Activated T-helper 1 cell treated with anti-CD3 and anti-CD28 coated beads, Interleukin-12 subunit alpha, Interleukin-12 subunit beta, Interleukin-2, Interleukin-4 antibody, amounts not matched to agents 30 ng/mL and 10 ng/mL and 1 ng/mL, durations not matched to agents 14 hours and 24 hours and 36 hours (primary cell): ENCODE measurements around the gene MAN1A1. TPM values are rescaled to one million over a fixed set of nuclear protein-coding genes. Genes with fewer than 3 reads are reported as not detected.

Experiments used
- DNase-seq: peaks from one replicate; pipeline ENCODE4 v3.0.0; 2021; ENCODE audit warnings: low spot score
- H3K27ac Mint-ChIP-seq: one replicate; pipeline ENCODE4 v1.8.0; 2021; ENCODE audit warnings: mild to moderate bottlenecking, mixed read lengths
- H3K27me3 Mint-ChIP-seq: one replicate; pipeline ENCODE4 v1.8.0; 2022; ENCODE audit warnings: mild to moderate bottlenecking, moderate library complexity, mixed read lengths; ENCODE audit not compliant: insufficient read depth
- H3K36me3 Mint-ChIP-seq: one replicate; pipeline ENCODE4 v1.8.0; 2021; ENCODE audit warnings: low read depth, mixed read lengths
- H3K4me1 Mint-ChIP-seq: one replicate; pipeline ENCODE4 v1.8.0; 2021; ENCODE audit warnings: low read depth, mixed read lengths
- H3K4me3 Mint-ChIP-seq: one replicate; pipeline ENCODE4 v1.8.0; 2021; ENCODE audit warnings: mild to moderate bottlenecking, moderate library complexity, mixed read lengths
- H3K9me3 Mint-ChIP-seq: one replicate; pipeline ENCODE4 v1.8.0; 2021; ENCODE audit warnings: mixed read lengths
- intact Hi-C: fragments of 100-400 bp; cut with micrococcal nuclease; formaldehyde crosslinking; loops from one replicate; pipeline ENCODE4 v1.15.1; 2024
- total RNA-seq: library from RNA; stranded (reverse); gene quantifications from 2 replicates; pipeline ENCODE4 v1.2.3, GENCODE V29; 2022

MAN1A1 gene
- total RNA-seq, 1 donor from 2014 or later: 50.1 TPM

DNA sequence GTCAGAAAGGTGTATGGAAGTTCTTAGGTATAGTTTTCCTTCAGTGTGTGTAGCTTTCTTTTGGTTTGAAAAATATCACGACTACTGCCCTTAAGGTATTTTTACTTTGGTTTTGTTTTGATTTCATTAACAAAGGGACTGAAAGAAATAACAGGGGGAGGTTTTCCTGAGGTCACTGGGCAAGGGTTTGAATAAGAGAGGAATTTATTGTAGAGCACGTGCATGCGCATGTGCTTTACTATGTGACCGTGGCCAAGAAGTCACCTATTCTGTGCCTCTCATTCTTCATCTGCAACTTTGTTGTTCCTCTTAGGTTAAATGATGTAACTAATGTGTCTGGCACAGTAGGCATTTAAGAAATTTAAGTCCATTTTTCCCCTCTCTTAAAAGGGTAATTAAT is 4.1 kb upstream of the MAN1A1 start:
- Mint-ChIP-seq H3K9me3 (no peaks in the 10 kb centered on the region), H3K4me3 (no peak overlapping the region), H3K27ac (no peak overlapping the region), H3K27me3 (no peaks in the 10 kb centered on the region), H3K36me3 (peaks cover 6% of the 10 kb centered on the region), H3K4me1 (peaks cover 30% of the 10 kb centered on the region)
- no peak for DNase-seq
- intact Hi-C loops: loop anchor here (1.0 to 5.0 kb wide), 3 partner anchors 269 to 624 kb away; partner anchors contain the start of gene MCM9

DNA sequence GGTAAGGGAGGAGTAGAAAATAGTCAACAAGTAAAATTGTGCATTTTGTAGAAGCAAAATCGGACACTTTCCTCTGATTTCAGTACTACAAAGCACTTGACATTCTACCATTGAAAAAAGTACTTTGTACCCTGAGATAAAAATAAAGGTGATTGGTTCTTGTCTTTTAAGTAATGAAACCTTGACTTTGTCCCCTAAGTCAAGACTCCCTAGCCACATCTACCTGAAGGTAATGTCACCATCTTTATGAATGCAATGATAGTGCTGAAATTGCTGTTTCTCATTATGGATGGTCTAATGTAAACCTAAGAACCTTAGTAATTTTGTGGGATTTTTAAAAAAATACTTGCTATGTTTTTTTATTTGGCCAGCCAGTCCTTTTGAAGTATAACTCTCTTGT is 2.4 kb upstream of the MAN1A1 start:
- H3K27ac Mint-ChIP-seq: no peak overlapping the region
- peak overlapping the region; percentile 11 for H3K4me3 Mint-ChIP-seq
- DNase-seq: no peak
- peaks cover 44% of the 10 kb centered on the region for H3K4me1 Mint-ChIP-seq
- intact Hi-C loops: loop anchor here (5.0 kb wide), 2 partner anchors 270 to 625 kb away; no protein-coding TSS in a partner anchor
- no peaks in the 10 kb centered on the region for H3K9me3 Mint-ChIP-seq
- peaks cover 12% of the 10 kb centered on the region for H3K36me3 Mint-ChIP-seq
- H3K27me3 Mint-ChIP-seq: no peaks in the 10 kb centered on the region

DNA sequence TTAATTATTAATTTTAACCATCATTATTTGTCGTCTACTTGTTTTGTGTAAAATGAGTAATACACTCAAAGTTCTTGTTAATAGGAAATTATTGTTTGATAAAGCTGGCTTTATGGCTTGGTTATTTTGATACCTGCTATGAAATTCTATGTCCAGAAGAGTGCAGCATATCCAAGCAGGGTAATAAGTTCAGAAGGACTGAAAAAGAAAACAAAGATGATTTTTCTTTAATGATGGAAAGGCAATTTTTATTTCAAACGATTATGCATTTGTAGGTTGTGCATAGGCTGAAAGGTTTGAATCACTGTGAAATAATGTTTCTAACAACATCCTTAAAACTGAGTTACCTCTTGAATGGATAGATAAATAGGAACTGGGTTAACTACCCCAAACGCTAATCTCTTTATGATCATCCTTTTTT is 1.4 kb upstream of the MAN1A1 start:
- no peaks in the 10 kb centered on the region for H3K27me3 Mint-ChIP-seq
- H3K36me3 Mint-ChIP-seq: peaks cover 20% of the 10 kb centered on the region
- peak overlapping the region; percentile 79 for H3K4me3 Mint-ChIP-seq
- peaks cover 54% of the 10 kb centered on the region for H3K4me1 Mint-ChIP-seq
- no peaks in the 10 kb centered on the region for H3K9me3 Mint-ChIP-seq
- H3K27ac Mint-ChIP-seq: peak overlapping the region; percentile 74
- intact Hi-C loops: loop anchor here (1.0 to 5.0 kb wide), 16 partner anchors 15 to 1984 kb away; partner anchors contain the start of genes ASF1A, FAM184A, MCM9 and TBC1D32
- DNase-seq: no peak

DNA sequence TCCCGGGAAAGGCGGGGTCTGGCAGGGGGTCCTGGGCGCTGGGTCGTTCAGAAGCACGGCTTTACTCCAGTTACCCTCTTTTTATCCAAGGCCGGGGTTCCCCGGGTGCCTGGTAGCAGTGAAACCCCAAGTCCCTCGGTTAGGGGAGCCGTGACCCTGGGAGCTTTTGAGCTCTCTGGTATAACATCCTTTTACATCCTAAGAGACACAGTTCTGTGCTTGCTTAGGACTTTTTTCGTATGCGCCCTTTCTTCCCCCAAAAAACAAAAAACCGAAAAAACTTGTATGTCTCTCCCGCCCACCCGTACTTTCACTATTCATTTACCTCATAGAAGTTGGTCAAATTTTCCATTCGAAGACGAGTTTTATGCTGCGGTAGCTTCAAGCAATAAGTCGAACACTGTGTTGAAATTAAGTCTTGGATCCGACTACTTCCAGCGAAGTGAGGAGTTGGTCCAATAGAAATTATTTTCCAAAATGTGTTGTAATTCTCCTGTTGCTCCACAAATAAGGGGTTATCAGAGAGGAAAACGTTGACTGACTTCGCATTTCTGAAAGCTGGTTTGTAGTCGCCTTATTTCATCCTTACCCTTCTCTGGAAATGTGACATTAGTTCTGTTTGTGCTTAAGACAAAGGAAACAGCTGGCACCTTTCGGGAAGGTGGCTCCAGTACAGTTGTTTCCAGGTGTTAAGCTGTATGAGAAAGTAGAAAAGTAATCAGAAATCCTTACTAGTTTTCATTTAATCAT is 816 bp upstream of the MAN1A1 start:
- peak overlapping the region; percentile 94 for H3K27ac Mint-ChIP-seq
- H3K36me3 Mint-ChIP-seq: peaks cover 25% of the 10 kb centered on the region
- no peaks in the 10 kb centered on the region for H3K27me3 Mint-ChIP-seq
- intact Hi-C loops: loop anchor here (1.0 to 5.0 kb wide), 16 partner anchors 14 to 1984 kb away; partner anchors contain the start of genes ASF1A, FAM184A, MCM9 and TBC1D32
- H3K4me3 Mint-ChIP-seq: peak overlapping the region; percentile 79
- no peaks in the 10 kb centered on the region for H3K9me3 Mint-ChIP-seq
- H3K4me1 Mint-ChIP-seq: peaks cover 60% of the 10 kb centered on the region
- peak; percentile 50 for DNase-seq

DNA sequence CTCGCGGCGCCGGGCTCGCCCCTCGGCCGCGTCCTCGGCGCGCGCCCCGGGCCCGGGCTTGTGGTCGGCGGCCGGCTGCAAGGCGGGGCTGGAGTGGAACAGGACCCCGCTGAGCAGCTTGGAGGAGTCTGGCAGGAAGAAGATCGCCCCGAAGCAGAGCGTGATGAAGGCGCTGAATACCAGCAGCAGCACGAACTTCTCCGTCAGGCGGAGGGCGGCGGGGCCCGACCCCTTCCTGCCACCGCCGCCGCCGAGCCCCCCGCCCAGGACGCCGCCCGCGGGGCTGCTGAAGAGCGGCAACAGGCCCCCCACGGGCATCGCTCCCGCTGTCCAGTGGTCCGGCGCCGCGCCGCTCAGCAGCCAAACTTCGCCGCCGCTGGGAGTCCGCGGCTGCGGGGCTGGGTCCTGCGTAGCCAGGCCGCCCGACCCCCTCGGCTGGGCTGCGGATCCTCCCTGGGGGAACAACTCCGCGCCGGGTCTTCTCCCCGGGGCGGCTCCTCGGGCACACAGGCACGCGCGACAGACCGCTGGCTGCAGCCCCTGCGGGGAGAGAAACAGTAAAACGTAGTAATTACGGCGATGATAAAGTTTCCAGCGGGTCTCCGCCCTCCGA is 707 bp downstream of the MAN1A1 start:
- Mint-ChIP-seq H3K4me1 (peaks cover 73% of the 10 kb centered on the region), H3K36me3 (peaks cover 39% of the 10 kb centered on the region), H3K9me3 (no peaks in the 10 kb centered on the region), H3K27ac (peak overlapping the region; percentile 83), H3K27me3 (no peaks in the 10 kb centered on the region), H3K4me3 (peak overlapping the region; percentile 94)
- intact Hi-C loops: loop anchor here (1.0 to 10.0 kb wide), 4 partner anchors 16 to 1747 kb away; partner anchors contain the start of genes CEP85L and GOPC
- DNase-seq: peak; percentile 31

DNA sequence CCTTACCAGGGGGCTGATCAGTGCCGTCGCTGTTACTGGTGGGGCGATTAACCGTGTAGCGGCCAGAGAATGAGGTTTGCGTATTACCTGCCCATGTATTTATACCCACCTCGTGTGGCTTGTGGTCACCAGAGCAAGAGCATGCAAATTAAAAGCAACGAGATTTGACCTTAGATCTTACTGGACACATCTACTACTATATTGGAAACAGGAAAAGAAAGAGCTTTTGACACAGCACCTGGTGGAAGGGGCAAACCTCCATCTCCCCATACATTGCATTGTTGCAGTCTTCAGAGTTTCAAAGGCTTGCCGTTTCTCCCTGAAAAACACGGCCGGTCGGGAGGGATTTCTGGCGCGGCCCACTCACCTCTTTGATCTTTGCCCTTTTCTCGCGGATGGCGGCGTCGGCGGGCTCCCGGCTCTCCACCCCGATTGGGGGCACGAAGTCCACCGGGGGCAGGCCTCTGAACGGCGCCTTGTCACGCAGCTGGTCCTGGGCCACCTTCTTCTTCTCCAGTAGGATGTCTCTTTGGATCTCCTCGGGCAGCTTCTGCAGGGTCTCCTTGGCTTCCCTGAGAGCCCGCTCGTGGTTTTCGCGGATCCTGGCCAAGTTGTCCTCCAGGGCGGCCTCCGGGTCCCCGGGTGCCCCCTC is 1.3 kb downstream of the MAN1A1 start:
- peak overlapping the region; percentile 69 for H3K27ac Mint-ChIP-seq
- H3K4me1 Mint-ChIP-seq: peaks cover 73% of the 10 kb centered on the region
- no peaks in the 10 kb centered on the region for H3K9me3 Mint-ChIP-seq
- intact Hi-C loops: loop anchor here (1.0 to 10.0 kb wide), 4 partner anchors 15 to 1746 kb away; partner anchors contain the start of genes CEP85L and GOPC
- peak overlapping the region; percentile 94 for H3K4me3 Mint-ChIP-seq
- H3K36me3 Mint-ChIP-seq: peaks cover 41% of the 10 kb centered on the region
- DNase-seq: peak; percentile 25
- no peaks in the 10 kb centered on the region for H3K27me3 Mint-ChIP-seq

DNA sequence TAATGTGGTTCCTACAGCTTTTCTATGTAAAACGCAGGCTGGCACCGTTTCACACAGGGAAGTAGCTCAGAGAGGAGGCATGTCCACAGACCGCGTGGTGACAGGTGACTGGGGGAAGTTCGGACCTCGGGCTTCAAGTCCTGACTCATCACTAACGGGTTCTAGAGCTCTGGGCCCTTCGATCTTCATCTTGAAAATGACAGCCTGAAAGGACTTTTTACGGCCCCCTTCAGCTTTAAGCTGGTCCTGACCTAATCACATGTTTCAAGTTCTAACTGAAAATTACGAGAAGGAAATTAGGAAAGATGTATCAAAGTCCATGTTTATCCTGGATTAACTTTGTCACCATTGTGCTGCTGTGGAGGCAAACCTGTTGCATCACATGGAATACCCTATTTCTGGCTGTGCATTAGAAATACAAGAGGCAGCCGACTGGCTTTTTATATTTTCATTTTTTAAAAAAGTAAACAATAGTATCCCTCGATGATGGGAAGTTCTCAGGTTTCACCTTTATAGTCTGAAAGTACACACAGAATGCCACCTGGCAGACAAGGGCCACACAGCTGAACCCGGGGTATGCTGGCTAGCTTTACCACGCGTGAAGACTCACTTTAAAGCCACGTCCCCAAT is 2.0 kb downstream of the MAN1A1 start:
- Mint-ChIP-seq H3K36me3 (peaks cover 45% of the 10 kb centered on the region), H3K27me3 (no peaks in the 10 kb centered on the region), H3K4me3 (peak overlapping the region; percentile 94), H3K4me1 (peaks cover 76% of the 10 kb centered on the region), H3K9me3 (no peaks in the 10 kb centered on the region), H3K27ac (peak overlapping the region; percentile 69)
- no peak for DNase-seq
- intact Hi-C loops: loop anchor here (1.0 to 10.0 kb wide), 4 partner anchors 14 to 1745 kb away; partner anchors contain the start of genes CEP85L and GOPC

DNA sequence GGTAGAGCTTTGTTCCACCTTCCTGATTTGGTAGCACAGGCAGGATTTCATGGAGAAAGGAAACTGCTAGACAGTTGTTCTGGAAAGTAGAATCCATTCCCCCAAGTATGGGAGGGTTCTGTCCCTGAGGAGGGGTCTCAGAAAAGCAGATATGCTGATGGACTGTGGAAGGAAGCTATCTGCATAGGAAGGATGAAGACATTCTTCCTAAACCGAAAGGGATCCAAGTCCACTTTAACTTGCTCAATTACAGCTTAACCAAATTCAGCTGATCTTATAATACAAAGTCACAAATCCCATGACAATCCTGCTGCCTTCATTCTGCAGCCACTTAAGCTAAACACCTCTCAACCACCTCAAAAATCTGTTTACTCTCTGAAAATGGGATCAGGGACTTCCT is 2.6 kb downstream of the MAN1A1 start:
- H3K4me3 Mint-ChIP-seq: peak overlapping the region; percentile 94
- H3K27me3 Mint-ChIP-seq: no peaks in the 10 kb centered on the region
- H3K4me1 Mint-ChIP-seq: peaks cover 79% of the 10 kb centered on the region
- H3K36me3 Mint-ChIP-seq: peaks cover 49% of the 10 kb centered on the region
- H3K9me3 Mint-ChIP-seq: no peaks in the 10 kb centered on the region
- H3K27ac Mint-ChIP-seq: no peak overlapping the region
- intact Hi-C loops: loop anchor here (5.0 to 10.0 kb wide), 2 partner anchors 692 to 1745 kb away; partner anchors contain the start of genes CEP85L and GOPC
- DNase-seq: no peak

DNA sequence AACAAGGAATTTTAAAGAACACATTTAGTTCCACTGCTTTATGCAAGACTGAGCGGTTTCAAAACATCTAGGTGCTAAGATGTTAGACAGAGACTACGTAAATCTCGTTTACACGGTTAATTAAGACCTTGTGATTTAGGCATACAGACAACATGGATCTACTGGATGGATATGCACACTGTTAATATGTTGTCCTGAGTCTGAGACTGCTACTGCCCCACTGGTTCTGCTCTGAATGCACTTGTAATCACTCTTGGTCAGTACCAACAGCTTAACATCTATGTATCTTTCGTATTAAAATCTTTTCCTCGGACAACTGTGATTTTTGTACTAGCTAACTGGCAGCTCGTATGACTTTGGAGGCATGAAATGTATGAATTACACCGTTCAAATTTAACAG is 3.1 kb downstream of the MAN1A1 start:
- H3K36me3 Mint-ChIP-seq: peaks cover 51% of the 10 kb centered on the region
- DNase-seq: no peak
- peaks cover 79% of the 10 kb centered on the region for H3K4me1 Mint-ChIP-seq

DNA sequence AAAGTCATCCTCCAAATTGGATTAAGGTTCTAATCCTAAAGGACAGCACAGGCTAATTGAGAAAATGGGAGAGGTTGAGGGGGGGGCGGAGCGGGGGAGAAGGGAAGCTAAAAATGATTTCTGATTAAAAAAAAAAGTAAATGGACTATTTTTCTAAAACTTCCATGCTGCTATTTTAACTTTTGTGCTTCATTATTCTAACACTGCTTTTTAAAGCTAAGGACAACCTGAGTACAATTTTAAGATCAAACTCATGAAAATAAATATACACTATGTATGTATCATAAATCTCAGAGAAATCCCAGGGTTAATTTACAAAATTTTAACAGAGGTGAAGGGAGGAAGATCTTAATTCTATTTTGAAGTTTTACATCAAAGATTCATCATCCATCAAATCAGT is 4.4 kb downstream of the MAN1A1 start:
- Mint-ChIP-seq H3K27ac (no peak overlapping the region), H3K36me3 (peaks cover 54% of the 10 kb centered on the region), H3K4me1 (peaks cover 82% of the 10 kb centered on the region), H3K9me3 (no peaks in the 10 kb centered on the region), H3K27me3 (no peaks in the 10 kb centered on the region), H3K4me3 (peak overlapping the region; percentile 94)
- DNase-seq: no peak
- intact Hi-C loops: loop anchor here (5.0 to 10.0 kb wide), 2 partner anchors 690 to 1743 kb away; partner anchors contain the start of genes CEP85L and GOPC

More for the DNA sequence above, 3.1 kb downstream of the MAN1A1 start:
- H3K4me3 Mint-ChIP-seq: peak overlapping the region; percentile 94
- H3K9me3 Mint-ChIP-seq: no peaks in the 10 kb centered on the region
- no peaks in the 10 kb centered on the region for H3K27me3 Mint-ChIP-seq
- intact Hi-C loops: loop anchor here (5.0 to 10.0 kb wide), 2 partner anchors 692 to 1744 kb away; partner anchors contain the start of genes CEP85L and GOPC
- peak overlapping the region; percentile 25 for H3K27ac Mint-ChIP-seq

DNA sequence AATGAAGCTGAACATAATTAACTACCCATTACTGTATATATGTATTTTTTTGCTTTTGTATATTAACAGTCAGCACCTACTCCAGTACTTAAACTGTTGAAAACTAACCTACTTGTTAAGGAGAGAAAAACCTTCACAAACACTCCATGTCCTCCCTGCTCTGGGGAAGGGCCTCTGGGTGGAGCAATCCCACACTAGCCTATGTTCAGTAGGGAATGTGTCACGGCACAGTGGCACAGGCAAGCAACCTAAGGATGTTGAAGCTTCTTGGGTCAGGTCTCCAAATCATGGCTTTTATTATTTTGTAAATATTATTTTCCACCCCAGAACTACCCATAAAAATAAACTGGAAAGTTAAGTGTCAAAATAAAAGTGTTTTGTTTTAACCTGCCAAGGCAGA is 5.3 kb downstream of the MAN1A1 start:
- Mint-ChIP-seq H3K4me1 (peaks cover 86% of the 10 kb centered on the region), H3K27ac (no peak overlapping the region), H3K9me3 (no peaks in the 10 kb centered on the region), H3K4me3 (no peak overlapping the region), H3K27me3 (no peaks in the 10 kb centered on the region), H3K36me3 (peaks cover 56% of the 10 kb centered on the region)
- no peak for DNase-seq
- intact Hi-C loops: loop anchor here (10.0 kb wide), 1 partner anchor 690 kb away; the partner anchor contains the start of gene CEP85L
